GM19193 (cell line): Measurements from ENCODE around the gene EBNA1BP2.

Experiments
- POLR2A ChIP-seq: IDR thresholded peaks from 4 replicates; pipeline ENCODE4 v1.6.1; 2011; ENCODE audit not compliant: insufficient read depth, insufficient read length; ENCODE audit errors: extremely low read depth

Gene EBNA1BP2

GRCh38 chr1:43171876-43172526, at the start of gene EBNA1BP2, which contains the start of gene CFAP57:
TSS of gene EBNA1BP2 (minus strand) at chr1:43172290. CDS start at chr1:43172118, 172 bp downstream.
TSS of gene CFAP57 (plus strand) at chr1:43172330. CDS start at chr1:43172754, 424 bp downstream.
- TF ChIP-seq POLR2A: peak; percentile 81

DNA sequence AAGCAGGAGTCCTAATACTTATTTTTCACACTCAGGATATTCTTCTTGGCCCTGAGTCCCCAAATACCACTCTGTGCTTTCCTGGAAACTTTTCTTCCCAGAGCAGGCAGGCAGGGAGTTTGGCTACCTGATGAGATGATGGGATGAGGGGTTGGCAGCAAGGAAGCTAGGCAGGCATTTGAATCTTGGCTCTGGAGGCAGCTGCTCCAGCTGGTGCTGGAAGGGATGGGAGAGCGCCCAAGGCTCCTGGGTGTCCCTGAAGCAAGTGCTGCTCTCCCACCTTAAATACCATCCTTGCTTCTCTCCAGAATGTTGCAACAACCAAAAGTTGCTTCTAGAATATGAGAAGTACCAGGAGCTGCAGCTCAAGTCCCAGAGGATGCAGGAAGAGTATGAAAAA, 49.7 kb upstream of the EBNA1BP2 start:
- no peak for TF ChIP-seq POLR2A

DNA sequence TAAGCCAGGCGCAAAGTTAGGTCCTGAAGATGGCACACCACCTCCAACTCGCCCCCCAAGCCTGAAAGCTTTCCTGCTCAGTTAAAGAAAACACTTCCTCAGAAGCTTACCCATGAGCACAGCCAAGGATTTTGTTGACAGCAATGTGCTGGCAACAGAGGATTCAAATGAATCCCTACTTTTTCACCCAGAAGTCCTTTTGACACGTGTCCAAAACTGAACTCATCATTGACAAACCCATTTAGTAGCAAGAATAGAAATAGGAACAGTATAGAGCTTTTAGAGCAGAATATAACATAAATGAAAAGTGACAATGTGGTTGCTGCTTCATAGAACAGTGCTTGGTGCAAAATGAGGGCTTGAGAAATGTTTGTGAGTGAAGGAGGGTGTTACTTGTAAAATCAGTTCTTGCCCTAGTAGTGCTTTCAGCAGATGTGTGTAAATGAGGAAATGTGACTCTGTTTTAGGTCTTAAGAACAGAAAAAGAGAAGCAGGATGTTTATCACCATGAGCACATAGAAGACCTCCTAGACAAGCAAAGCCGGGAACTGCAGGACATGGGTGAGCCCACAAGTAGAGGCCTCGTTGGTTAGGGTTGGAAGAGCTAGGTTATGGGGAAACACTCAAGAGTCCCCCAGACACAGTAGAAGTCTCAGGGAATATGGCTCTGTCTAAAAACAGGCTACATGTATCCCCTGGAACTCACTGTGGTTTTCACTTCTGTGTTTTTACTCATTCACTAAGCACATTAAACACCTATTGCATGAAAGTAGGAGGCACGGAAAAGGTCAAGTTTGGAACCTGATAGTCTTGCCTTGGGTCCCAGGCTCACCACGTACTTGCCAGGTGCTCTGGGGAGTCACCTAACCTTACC, 49.1 kb upstream of the EBNA1BP2 start:
- TF ChIP-seq POLR2A: no peak

DNA sequence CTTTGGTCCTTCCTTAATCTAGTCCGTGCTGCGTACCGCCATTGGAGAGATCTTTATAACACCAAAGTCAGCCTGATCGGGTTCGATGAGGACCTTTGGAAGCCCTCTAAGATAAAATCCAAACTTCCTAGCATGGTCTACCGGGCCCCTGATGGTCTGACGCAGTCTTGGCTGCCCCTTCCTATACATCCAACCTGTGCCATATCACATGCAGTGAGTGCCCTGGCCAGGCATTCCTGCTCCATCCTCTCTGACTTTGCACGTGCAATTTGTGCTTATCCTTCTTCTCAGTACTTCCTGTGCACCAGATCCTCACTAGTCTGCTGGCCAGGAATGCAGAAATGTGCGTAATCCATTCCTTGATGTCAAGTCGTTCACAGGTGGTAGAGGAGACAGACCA, 45.7 kb upstream of the EBNA1BP2 start:
- TF ChIP-seq POLR2A: no peak

GRCh38 chr1:43214501-43215444, 42.7 kb upstream of the EBNA1BP2 start:
- no peak for TF ChIP-seq POLR2A

DNA sequence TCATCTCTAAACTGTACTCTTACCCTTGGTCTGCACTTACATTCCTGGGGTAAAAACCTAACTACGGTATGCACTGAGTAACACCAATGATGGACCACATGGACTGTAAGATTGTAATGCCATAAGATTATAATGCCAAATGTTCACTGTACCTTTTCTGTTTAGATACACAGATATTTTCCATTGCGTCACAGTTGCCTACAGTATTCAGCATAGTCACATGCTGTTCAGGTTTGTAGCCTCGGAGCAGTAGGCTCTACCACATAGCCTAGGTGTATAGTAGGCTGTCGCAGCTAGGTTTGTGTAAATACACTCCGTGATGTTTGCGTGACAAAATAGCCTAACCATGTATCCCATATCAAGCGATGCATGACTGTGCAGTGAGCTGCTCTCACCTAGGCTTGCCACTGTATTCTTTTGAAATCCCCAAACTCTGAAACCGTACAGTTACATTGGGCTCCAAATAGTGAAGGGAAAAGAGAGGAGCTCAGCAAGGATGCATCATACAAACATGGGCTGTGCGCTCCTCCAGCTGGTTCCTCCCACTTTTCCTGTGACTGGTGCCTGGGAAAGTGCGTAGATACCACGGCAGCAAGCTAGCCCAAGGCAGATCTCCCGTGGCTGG, 35.3 kb upstream of the EBNA1BP2 start:
- no peak for TF ChIP-seq POLR2A

DNA sequence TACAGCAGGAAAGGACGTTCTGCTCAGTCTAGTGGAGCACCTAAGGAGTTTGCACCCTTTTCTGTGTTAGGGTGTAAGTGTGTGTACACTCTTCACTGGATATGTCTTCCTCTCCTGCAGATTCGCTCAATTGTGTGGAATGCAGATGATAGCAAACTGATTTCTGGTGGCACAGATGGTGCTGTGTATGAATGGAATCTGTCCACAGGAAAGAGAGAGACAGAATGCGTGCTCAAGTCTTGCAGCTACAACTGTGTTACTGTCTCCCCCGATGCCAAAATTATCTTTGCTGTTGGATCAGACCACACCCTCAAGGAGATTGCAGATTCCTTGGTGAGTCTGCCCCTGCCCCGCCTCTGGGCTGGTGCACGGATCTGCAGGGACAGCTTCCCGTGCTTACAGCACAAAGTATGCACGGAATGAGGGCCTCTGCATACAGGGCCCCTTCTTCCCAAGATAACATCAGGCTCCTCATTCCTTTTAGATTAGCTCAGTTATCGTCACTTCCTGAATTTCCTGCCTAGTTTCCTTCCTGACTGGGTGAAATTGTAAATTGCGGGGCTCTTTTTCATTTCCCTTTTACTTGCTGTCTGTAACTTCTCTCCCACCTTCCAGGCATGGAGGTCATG, 34.6 kb upstream of the EBNA1BP2 start:
- TF ChIP-seq POLR2A: no peak

GRCh38 chr1:43205671-43206070, 33.6 kb upstream of the EBNA1BP2 start:
- no peak for TF ChIP-seq POLR2A

GRCh38 chr1:43204394-43204793, 32.3 kb upstream of the EBNA1BP2 start:
- no peak for TF ChIP-seq POLR2A

DNA sequence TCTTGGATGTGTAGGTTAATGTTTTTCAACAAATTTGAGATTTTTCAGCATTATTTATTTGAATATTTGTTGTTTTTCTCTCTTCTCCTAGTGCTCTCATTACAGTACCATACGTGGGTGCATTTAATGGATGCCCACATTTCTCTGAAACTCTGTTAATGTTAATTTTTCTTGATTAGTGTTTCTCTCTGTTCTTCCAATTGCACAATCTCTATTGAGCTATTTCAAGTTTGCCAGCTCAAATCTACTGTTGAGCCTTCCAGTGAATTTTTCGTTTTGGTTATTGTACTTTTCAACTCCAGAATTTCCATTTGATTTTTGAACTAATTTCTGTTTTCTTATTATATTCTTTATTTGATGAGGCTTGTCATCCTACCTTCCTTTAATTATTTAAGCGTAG, 31.8 kb upstream of the EBNA1BP2 start:
- no peak for TF ChIP-seq POLR2A

GRCh38 chr1:43199093-43199726, 27.1 kb upstream of the EBNA1BP2 start:
- no peak for TF ChIP-seq POLR2A

- no peak for TF ChIP-seq POLR2A
These were observed 25.4 kb upstream of the EBNA1BP2 start for GRCh38 chr1:43197343-43198127.

DNA sequence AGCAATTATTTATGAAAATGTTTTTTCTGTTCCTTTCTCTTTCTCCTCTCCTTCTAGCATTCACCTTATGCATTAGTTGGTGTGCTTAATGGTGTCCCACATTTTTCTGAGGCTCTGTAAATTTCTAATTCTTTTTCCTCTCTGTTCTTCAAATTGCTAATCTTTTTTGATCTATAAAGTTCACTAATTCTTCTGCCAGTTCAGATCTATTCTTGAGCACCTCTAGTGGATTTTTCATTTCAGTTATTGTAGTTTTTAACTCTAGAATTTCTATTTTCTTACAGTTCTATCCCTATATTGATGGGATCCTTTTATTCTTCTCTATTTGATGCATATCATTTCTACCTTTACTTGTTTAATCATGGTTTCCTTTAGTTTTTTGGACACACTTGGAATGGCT, 22.4 kb upstream of the EBNA1BP2 start:
- no peak for TF ChIP-seq POLR2A
